Erythroblast (primary cell): ENCODE measurements around the gene UCP1.

Experiments
- GATA1 ChIP-seq: IDR thresholded peaks from 2 replicates; pipeline ENCODE4 v1.6.1; 2011; ENCODE audit warnings: low read depth, mild to moderate bottlenecking, control low read depth, low read length, moderate library complexity
- POLR2A ChIP-seq: IDR thresholded peaks from 2 replicates; pipeline ENCODE4 v1.6.1; 2011; ENCODE audit warnings: mild to moderate bottlenecking, low read length

DNA sequence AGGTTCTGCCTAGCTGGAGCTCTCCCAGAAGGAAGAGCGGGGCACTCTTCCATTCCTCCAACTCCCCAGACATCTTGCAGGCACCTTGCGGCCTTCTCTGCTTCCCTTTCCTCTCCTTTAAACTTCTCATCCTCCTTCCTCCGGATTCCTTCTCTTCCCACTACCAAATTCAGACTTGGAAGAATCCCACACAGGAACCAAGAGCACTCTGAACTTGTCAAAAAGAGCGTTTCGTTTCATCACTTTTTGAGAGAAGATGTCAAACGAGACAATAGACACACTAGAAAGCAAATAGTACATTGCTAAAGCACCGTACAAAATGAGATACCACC is 512 bp upstream of the UCP1 start:
- no peak for TF ChIP-seq POLR2A
- TF ChIP-seq GATA1, result no peak
